ENCODE data around the gene TEX36. TPM values are rescaled to one million over a fixed set of nuclear protein-coding genes. Genes with fewer than 3 reads are reported as not detected.

TEX36 gene
- total RNA-seq, 1 donor from 2014 or later: not detected

DNA sequence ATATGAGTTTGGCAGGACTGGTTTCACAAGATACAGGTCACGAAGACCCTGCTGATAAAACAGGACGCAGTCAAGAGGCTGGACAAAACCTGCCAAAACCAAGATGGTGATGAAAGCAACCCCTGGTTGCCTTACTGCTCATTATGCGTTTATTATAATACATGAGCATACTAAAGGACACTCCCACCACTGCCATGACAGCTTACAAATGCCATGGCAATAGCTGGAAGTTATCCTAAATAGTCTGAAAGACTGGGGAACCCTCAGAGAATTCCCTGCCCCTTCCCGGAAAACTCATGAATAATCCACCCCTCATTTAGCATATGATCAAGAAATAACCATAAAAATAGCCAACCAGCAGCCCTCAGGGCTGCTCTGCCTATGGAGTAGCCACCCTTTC, 73.1 kb downstream of the TEX36 start:
- H3K27me3 Mint-ChIP-seq: peaks cover 9% of the 10 kb centered on the region
- intact Hi-C loops (cut with micrococcal nuclease): no loop called here
- H3K36me3 Mint-ChIP-seq (ENCODE audit: low read depth): no peaks in the 10 kb centered on the region
- H3K4me1 Mint-ChIP-seq: no peaks in the 10 kb centered on the region
- H3K27ac Mint-ChIP-seq: no peak overlapping the region
- DNase-seq (no peak), ATAC-seq (ENCODE audit: low read depth) (no peak)
- H3K4me3 Mint-ChIP-seq: no peak overlapping the region
- ChIA-PET CTCF (no interaction called here), POLR2A (no interaction called here)
- TF ChIP-seq, protein P1, sequence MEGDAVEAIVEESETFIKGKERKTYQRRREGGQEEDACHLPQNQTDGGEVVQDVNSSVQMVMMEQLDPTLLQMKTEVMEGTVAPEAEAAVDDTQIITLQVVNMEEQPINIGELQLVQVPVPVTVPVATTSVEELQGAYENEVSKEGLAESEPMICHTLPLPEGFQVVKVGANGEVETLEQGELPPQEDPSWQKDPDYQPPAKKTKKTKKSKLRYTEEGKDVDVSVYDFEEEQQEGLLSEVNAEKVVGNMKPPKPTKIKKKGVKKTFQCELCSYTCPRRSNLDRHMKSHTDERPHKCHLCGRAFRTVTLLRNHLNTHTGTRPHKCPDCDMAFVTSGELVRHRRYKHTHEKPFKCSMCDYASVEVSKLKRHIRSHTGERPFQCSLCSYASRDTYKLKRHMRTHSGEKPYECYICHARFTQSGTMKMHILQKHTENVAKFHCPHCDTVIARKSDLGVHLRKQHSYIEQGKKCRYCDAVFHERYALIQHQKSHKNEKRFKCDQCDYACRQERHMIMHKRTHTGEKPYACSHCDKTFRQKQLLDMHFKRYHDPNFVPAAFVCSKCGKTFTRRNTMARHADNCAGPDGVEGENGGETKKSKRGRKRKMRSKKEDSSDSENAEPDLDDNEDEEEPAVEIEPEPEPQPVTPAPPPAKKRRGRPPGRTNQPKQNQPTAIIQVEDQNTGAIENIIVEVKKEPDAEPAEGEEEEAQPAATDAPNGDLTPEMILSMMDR (IDR thresholded peaks at IDR 0.05): no peak
- H3K9me3 Mint-ChIP-seq: no peaks in the 10 kb centered on the region

DNA sequence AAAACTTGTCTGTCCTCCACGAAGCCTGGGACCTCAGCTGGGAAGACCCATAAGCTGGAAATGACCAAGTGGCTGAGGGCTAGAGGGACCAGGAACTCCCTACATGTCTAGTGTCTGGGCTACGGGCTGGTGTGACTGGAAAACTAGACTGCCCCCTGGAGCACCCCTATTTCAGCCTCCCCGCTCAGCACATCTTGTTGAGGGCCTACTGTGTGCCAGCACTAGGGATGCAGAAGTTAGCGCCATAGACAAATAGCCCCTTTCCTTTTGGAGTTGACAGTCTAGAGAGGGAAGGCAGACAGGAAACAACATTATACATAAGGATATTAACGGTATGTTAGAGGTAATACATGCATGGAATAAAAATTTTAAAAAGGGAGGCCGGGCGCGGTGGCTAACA, 74.5 kb downstream of the TEX36 start:
- H3K9me3 Mint-ChIP-seq: no peaks in the 10 kb centered on the region
- intact Hi-C loops (cut with micrococcal nuclease): no loop called here
- no peak overlapping the region for H3K4me3 Mint-ChIP-seq
- H3K27ac Mint-ChIP-seq: no peak overlapping the region
- TF ChIP-seq, protein P1 (IDR thresholded peaks at IDR 0.05): no peak
- no peaks in the 10 kb centered on the region for H3K4me1 Mint-ChIP-seq
- CTCF ChIA-PET: no interaction called here
- no peaks in the 10 kb centered on the region for H3K36me3 Mint-ChIP-seq (ENCODE audit: low read depth)
- H3K27me3 Mint-ChIP-seq: peaks cover 9% of the 10 kb centered on the region
- POLR2A ChIA-PET: no interaction called here
- DNase-seq (no peak), ATAC-seq (ENCODE audit: low read depth) (no peak)

DNA sequence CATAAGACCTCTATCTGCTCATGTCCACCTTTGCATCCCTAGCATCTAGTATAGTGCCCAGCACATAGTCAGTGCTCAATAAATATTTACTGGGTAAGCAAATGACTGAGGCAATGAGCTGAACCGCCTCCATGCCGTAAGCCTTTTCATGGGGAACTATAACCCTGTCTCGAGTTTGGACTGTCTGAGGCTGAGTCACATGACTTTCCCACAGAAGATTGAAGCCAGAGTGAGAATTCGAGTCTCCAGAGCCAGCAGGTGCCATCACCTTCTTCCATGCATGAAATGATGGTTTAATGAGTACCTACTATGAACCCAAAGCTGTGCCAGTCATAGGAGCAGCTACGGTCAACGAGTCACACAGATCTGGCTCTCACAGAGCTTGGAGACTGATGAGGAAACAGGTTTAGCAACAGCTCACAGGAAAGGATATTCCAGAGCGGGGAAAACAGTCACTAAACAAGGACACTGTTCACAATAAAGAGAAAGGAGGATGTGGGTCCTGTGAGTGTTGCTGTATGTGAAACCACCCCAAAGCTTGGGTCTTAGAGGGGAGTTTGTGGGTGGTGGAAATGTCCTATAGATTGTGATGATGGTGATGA, 75.2 kb downstream of the TEX36 start:
- Mint-ChIP-seq H3K27ac (no peak overlapping the region), H3K36me3 (ENCODE audit: low read depth) (no peaks in the 10 kb centered on the region), H3K4me3 (no peak overlapping the region), H3K27me3 (peaks cover 9% of the 10 kb centered on the region), H3K9me3 (no peaks in the 10 kb centered on the region), H3K4me1 (no peaks in the 10 kb centered on the region)
- ATAC-seq (ENCODE audit: low read depth) (no peak), DNase-seq (no peak)
- TF ChIP-seq, protein P1 (IDR thresholded peaks at IDR 0.05): no peak
- POLR2A ChIA-PET: no interaction called here
- intact Hi-C loops (cut with micrococcal nuclease): no loop called here
- CTCF ChIA-PET: no interaction called here

DNA sequence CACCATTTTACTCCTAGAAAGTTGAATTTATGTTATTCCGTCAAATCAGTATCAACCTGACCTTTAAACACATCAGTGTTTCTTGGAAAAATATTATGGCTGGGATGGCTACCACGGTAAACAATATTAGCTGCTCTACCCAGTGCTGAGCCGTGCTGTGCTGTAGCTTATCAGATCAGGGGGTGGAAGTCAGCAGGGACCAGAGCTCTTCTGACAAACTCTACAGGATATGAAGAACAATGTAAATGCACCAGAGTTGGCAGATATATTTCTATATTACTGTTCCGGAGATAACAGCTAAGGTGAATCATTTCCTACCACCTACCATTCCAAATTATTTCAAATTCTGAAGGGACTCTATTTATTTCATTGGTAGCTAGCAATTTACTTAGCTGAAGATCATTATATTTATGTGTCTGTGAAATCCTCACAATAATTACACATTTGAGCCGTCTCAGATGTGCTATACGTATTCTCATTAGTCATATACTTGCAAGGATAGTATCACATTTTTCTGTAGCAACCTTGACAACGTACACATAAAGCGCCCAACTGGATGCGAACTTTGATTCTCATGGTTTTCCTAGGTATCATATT, 76.5 kb downstream of the TEX36 start:
- peaks cover 11% of the 10 kb centered on the region for H3K27me3 Mint-ChIP-seq
- ChIA-PET CTCF (no interaction called here), POLR2A (no interaction called here)
- no peak overlapping the region for H3K27ac Mint-ChIP-seq
- TF ChIP-seq, protein P1 (IDR thresholded peaks at IDR 0.05): no peak
- H3K36me3 Mint-ChIP-seq (ENCODE audit: low read depth): no peaks in the 10 kb centered on the region
- no peak overlapping the region for H3K4me3 Mint-ChIP-seq
- DNase-seq (no peak), ATAC-seq (ENCODE audit: low read depth) (no peak)
- intact Hi-C loops (cut with micrococcal nuclease): no loop called here
- no peaks in the 10 kb centered on the region for H3K9me3 Mint-ChIP-seq
- no peaks in the 10 kb centered on the region for H3K4me1 Mint-ChIP-seq

Other genes starting within 250 kb of the TEX36 start
- 41.6 and 52.7 TPM in 2 replicates for gene EDRF1, start 36.5 kb upstream of the TEX36 start, total RNA-seq
- 0.10 and 0.35 TPM in 2 replicates for gene MMP21, start 92.7 kb upstream of the TEX36 start, total RNA-seq
- gene UROS, start 140.1 kb upstream of the TEX36 start, total RNA-seq: 34.1 and 34.9 TPM in 2 replicates
- gene BCCIP, start 140.4 kb upstream of the TEX36 start, total RNA-seq: 63.6 and 64.9 TPM in 2 replicates
- 15.5 and 16.4 TPM in 2 replicates for gene DHX32, start 198.1 kb upstream of the TEX36 start, total RNA-seq
- gene FANK1, start 213.4 kb upstream of the TEX36 start, total RNA-seq: 0.20 and 0.42 TPM in 2 replicates

All from activated B cell treated with CpG ODN at 0.5 μM for 24 hours (primary cell).